ENCODE results near the gene PPL.

The PPL gene, protein sequence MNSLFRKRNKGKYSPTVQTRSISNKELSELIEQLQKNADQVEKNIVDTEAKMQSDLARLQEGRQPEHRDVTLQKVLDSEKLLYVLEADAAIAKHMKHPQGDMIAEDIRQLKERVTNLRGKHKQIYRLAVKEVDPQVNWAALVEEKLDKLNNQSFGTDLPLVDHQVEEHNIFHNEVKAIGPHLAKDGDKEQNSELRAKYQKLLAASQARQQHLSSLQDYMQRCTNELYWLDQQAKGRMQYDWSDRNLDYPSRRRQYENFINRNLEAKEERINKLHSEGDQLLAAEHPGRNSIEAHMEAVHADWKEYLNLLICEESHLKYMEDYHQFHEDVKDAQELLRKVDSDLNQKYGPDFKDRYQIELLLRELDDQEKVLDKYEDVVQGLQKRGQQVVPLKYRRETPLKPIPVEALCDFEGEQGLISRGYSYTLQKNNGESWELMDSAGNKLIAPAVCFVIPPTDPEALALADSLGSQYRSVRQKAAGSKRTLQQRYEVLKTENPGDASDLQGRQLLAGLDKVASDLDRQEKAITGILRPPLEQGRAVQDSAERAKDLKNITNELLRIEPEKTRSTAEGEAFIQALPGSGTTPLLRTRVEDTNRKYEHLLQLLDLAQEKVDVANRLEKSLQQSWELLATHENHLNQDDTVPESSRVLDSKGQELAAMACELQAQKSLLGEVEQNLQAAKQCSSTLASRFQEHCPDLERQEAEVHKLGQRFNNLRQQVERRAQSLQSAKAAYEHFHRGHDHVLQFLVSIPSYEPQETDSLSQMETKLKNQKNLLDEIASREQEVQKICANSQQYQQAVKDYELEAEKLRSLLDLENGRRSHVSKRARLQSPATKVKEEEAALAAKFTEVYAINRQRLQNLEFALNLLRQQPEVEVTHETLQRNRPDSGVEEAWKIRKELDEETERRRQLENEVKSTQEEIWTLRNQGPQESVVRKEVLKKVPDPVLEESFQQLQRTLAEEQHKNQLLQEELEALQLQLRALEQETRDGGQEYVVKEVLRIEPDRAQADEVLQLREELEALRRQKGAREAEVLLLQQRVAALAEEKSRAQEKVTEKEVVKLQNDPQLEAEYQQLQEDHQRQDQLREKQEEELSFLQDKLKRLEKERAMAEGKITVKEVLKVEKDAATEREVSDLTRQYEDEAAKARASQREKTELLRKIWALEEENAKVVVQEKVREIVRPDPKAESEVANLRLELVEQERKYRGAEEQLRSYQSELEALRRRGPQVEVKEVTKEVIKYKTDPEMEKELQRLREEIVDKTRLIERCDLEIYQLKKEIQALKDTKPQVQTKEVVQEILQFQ (N-terminal part only)

DNA sequence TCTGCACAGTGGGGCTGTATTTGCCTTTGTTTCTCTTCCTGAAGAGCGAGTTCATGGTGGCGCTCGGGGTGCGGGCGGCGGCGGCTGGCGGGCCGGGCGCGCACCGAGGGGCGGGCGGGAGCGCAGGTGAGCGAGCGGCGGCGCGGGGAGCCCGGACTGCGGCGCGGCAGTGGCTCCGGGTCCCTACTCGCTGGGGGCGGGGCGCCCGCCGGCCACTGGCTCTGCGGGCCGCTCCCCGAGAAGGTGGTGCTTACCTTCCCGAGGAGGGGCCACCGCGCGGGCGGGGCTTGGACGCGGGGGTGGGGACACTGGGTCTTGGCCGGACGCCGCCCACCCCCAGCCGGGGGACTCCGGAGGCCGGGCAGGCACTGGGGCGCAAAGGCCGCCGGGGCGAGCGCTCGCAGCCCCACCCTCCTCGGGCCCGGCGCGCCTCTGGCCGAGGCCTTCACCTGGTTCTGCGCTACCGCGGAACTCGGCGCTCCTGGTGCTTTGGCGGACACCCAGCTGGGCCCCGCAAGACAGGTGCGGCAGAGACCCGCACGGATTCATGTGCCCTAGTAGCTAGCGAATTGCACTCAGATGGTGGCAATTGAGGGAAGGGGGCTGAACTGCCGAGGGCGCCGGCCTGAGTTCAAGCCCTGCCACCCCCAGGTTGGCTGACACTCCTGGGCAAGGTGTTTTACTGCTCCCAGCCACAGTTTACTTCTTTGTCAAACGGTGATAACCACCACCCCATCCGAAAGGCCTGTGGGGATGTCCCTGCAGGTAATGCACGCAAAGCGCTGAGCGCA, at the start of gene PPL:
Gene PPL (minus strand): TSS at position 158 of the 791 bp plus-strand sequence. CDS start 103 bp downstream, at position 55.
- TF ChIP-seq TEAD4 (IDR thresholded peaks at IDR 0.05) (no peak), RAD21 (IDR thresholded peaks at IDR 0.05; ENCODE audit: low read depth) (no peak), ZBTB7A (IDR thresholded peaks at IDR 0.05; ENCODE audit: low read depth) (no peak), TCF12 (IDR thresholded peaks at IDR 0.05; ENCODE audit: low read depth) (no peak), CEBPB (IDR thresholded peaks at IDR 0.05) (no peak), FOXM1 (IDR thresholded peaks at IDR 0.05; ENCODE audit: borderline replicate concordance, low read depth) (no peak), NFIC (IDR thresholded peaks at IDR 0.05) (no peak), CREB1 (IDR thresholded peaks at IDR 0.05; ENCODE audit: low read depth) (no peak), EGR1 (IDR thresholded peaks at IDR 0.05) (peak; percentile 52; the same call in 1 of the 2 replicates), YY1 (IDR thresholded peaks at IDR 0.05; ENCODE audit: low read depth) (no peak)
- TF ChIP-seq, protein P1, sequence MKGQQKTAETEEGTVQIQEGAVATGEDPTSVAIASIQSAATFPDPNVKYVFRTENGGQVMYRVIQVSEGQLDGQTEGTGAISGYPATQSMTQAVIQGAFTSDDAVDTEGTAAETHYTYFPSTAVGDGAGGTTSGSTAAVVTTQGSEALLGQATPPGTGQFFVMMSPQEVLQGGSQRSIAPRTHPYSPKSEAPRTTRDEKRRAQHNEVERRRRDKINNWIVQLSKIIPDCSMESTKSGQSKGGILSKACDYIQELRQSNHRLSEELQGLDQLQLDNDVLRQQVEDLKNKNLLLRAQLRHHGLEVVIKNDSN (IDR thresholded peaks at IDR 0.05) = no peak
- TF ChIP-seq, protein P2, sequence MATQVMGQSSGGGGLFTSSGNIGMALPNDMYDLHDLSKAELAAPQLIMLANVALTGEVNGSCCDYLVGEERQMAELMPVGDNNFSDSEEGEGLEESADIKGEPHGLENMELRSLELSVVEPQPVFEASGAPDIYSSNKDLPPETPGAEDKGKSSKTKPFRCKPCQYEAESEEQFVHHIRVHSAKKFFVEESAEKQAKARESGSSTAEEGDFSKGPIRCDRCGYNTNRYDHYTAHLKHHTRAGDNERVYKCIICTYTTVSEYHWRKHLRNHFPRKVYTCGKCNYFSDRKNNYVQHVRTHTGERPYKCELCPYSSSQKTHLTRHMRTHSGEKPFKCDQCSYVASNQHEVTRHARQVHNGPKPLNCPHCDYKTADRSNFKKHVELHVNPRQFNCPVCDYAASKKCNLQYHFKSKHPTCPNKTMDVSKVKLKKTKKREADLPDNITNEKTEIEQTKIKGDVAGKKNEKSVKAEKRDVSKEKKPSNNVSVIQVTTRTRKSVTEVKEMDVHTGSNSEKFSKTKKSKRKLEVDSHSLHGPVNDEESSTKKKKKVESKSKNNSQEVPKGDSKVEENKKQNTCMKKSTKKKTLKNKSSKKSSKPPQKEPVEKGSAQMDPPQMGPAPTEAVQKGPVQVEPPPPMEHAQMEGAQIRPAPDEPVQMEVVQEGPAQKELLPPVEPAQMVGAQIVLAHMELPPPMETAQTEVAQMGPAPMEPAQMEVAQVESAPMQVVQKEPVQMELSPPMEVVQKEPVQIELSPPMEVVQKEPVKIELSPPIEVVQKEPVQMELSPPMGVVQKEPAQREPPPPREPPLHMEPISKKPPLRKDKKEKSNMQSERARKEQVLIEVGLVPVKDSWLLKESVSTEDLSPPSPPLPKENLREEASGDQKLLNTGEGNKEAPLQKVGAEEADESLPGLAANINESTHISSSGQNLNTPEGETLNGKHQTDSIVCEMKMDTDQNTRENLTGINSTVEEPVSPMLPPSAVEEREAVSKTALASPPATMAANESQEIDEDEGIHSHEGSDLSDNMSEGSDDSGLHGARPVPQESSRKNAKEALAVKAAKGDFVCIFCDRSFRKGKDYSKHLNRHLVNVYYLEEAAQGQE (IDR thresholded peaks at IDR 0.05; ENCODE audit: low read depth) = no peak
- TF ChIP-seq, protein P3, sequence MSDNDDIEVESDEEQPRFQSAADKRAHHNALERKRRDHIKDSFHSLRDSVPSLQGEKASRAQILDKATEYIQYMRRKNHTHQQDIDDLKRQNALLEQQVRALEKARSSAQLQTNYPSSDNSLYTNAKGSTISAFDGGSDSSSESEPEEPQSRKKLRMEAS (IDR thresholded peaks at IDR 0.05) = 0 out of 2 replicates have a peak, but pooled peaks have one; percentile 15

DNA sequence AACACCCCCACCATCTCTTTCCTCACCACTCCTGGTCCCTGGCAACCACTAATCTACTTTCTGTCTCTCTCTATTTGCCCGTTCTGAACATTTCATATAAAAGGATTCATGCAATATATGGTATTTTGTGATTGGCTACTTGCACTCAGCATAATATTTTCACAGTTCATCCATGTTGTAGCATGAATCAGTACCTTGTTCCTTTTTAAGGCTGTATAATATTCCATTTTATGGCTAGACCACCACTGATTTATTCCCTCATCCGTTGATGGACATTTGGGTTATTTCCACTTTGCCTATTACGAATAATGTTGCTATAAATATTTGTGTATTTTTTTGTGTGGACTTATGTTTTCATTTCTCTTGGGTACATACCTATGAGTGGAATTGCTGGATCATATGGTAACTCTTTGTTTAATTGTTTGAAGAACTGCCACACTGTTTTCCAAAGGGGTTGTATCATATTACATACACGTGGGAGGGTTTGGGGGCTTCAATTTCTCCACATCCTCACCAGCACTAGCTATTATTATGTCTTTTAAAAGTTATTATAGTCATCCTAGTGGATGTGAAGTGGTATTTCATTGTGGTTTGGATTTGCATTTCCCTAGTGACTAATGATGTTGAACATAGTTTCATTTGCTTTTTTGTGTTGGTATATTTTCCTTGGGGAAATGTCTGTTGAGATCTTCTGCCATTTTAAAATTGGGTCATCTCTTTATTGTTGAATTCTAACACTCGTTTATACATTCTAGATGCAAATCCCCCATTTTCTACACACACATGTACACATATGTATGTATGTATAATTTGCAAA, 47.4 kb upstream of the PPL start:
- TF ChIP-seq ZBTB7A (IDR thresholded peaks at IDR 0.05; ENCODE audit: low read depth) (no peak), CEBPB (IDR thresholded peaks at IDR 0.05) (no peak), RAD21 (IDR thresholded peaks at IDR 0.05; ENCODE audit: low read depth) (no peak), TCF12 (IDR thresholded peaks at IDR 0.05; ENCODE audit: low read depth) (no peak), NFIC (IDR thresholded peaks at IDR 0.05) (no peak), CREB1 (IDR thresholded peaks at IDR 0.05; ENCODE audit: low read depth) (no peak), EGR1 (IDR thresholded peaks at IDR 0.05) (no peak), FOXM1 (IDR thresholded peaks at IDR 0.05; ENCODE audit: borderline replicate concordance, low read depth) (no peak), YY1 (IDR thresholded peaks at IDR 0.05; ENCODE audit: low read depth) (no peak), TAF1 (IDR thresholded peaks at IDR 0.05; ENCODE audit: low read depth) (no peak), EP300 (IDR thresholded peaks at IDR 0.05; ENCODE audit: borderline replicate concordance) (no peak), TEAD4 (IDR thresholded peaks at IDR 0.05) (no peak)
- TF ChIP-seq, protein P1 (IDR thresholded peaks at IDR 0.05) = no peak
- TF ChIP-seq, protein P2 (IDR thresholded peaks at IDR 0.05; ENCODE audit: low read depth) = no peak
- TF ChIP-seq, protein P3 (IDR thresholded peaks at IDR 0.05) = no peak
